ENCODE data around the gene EGLN3. TPM values are rescaled to one million over a fixed set of nuclear protein-coding genes. Genes with fewer than 3 reads are reported as not detected.

EGLN3 gene
- total and polyA plus RNA-seq, 2 donors from 2014 or later, result 19.6 to 22.5 TPM

- DNase-seq (no peak), FAIRE-seq (no peak)
- Histone ChIP-seq H3K4me3 (ENCODE audit: low read length in 3 of 3) (no peak overlapping the region), H3K27me3 (ENCODE audit: control insufficient read depth, insufficient read depth, low read length) (no peaks in the 10 kb centered on the region), H3K36me3 (ENCODE audit: control insufficient read depth in 2 of 3, insufficient read depth in 3 of 3, low read length in 3 of 3) (no peaks in the 10 kb centered on the region), H3K27ac (ENCODE audit: low read depth in 2 of 2, low read length in 2 of 2) (no peak overlapping the region), H3K4me1 (ENCODE audit: control insufficient read depth in 2 of 3, insufficient read depth in 2 of 3, low read depth in 1 of 3, low read length in 3 of 3) (no peaks in the 10 kb centered on the region), H3K9ac (ENCODE audit: low read length in 3 of 3) (no peak overlapping the region), H3K9me3 (ENCODE audit: control insufficient read depth in 2 of 3, insufficient read depth in 1 of 3, low read length in 3 of 3) (peaks cover 0 to 11% (median 0%) of the 10 kb centered on the region in 3 donors)
- intact Hi-C loops (cut with DNase I), result no loop called here
- TF ChIP-seq, protein P1, sequence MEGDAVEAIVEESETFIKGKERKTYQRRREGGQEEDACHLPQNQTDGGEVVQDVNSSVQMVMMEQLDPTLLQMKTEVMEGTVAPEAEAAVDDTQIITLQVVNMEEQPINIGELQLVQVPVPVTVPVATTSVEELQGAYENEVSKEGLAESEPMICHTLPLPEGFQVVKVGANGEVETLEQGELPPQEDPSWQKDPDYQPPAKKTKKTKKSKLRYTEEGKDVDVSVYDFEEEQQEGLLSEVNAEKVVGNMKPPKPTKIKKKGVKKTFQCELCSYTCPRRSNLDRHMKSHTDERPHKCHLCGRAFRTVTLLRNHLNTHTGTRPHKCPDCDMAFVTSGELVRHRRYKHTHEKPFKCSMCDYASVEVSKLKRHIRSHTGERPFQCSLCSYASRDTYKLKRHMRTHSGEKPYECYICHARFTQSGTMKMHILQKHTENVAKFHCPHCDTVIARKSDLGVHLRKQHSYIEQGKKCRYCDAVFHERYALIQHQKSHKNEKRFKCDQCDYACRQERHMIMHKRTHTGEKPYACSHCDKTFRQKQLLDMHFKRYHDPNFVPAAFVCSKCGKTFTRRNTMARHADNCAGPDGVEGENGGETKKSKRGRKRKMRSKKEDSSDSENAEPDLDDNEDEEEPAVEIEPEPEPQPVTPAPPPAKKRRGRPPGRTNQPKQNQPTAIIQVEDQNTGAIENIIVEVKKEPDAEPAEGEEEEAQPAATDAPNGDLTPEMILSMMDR (IDR thresholded peaks at IDR 0.05; ENCODE audit: borderline replicate concordance, extremely low read depth, insufficient read depth), result no peak
Observed at GRCh38 chr14:33879684-33880286, 71.1 kb downstream of the EGLN3 start.

GRCh38 chr14:33876274-33876673, 74.6 kb downstream of the EGLN3 start:
- Histone ChIP-seq H3K9me3 (ENCODE audit: control insufficient read depth in 2 of 3, insufficient read depth in 1 of 3, low read length in 3 of 3) (peaks cover 0 to 4% (median 0%) of the 10 kb centered on the region in 3 donors), H3K4me3 (ENCODE audit: low read length in 3 of 3) (no peak overlapping the region), H3K36me3 (ENCODE audit: control insufficient read depth in 2 of 3, insufficient read depth in 3 of 3, low read length in 3 of 3) (no peaks in the 10 kb centered on the region), H3K27ac (ENCODE audit: low read depth in 2 of 2, low read length in 2 of 2) (no peak overlapping the region), H3K27me3 (ENCODE audit: control insufficient read depth, insufficient read depth, low read length) (no peaks in the 10 kb centered on the region), H3K4me1 (ENCODE audit: control insufficient read depth in 2 of 3, insufficient read depth in 2 of 3, low read depth in 1 of 3, low read length in 3 of 3) (no peaks in the 10 kb centered on the region), H3K9ac (ENCODE audit: low read length in 3 of 3) (no peak overlapping the region)
- FAIRE-seq (no peak), DNase-seq (no peak)
- intact Hi-C loops (cut with DNase I), result no loop called here
- TF ChIP-seq, protein P1 (IDR thresholded peaks at IDR 0.05; ENCODE audit: borderline replicate concordance, extremely low read depth, insufficient read depth), result no peak
